NCI-H82 treated with DMSO at 0.1 percent for 48 hours (cell line): ENCODE data around the gene TNS1.
A peak's percentile ranks its signal among the peaks of the same experiment; 100 is the strongest.

Experiments
- DNase-seq: peaks from one replicate; lab custom pipeline; 2025; ENCODE audit not compliant: unreplicated experiment; lab: John Stamatoyannopoulos, UW

TNS1 gene

DNA sequence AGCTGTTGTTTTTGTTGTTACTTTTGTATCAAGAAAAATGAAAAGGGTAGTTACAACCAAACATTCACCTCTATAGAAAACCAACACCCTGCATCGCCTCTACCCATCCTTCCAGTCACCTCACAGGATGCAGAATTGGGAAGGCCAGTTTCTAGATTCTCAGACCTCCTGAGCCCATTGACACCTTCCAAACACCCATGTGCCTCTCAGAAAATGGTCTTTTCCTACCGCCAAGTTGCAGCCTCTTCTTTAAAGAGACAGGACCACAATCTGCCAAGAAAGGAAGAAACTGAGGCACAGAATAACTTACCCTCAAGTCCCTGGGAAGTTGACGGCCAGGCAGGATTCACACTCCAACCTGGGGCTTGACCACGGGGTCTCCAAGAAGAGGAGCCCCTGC is 101.4 kb downstream of the TNS1 start:
- no peak for DNase-seq

GRCh38 chr2:217900780-217901360 is 101.9 kb downstream of the TNS1 start:
- DNase-seq = no peak

DNA sequence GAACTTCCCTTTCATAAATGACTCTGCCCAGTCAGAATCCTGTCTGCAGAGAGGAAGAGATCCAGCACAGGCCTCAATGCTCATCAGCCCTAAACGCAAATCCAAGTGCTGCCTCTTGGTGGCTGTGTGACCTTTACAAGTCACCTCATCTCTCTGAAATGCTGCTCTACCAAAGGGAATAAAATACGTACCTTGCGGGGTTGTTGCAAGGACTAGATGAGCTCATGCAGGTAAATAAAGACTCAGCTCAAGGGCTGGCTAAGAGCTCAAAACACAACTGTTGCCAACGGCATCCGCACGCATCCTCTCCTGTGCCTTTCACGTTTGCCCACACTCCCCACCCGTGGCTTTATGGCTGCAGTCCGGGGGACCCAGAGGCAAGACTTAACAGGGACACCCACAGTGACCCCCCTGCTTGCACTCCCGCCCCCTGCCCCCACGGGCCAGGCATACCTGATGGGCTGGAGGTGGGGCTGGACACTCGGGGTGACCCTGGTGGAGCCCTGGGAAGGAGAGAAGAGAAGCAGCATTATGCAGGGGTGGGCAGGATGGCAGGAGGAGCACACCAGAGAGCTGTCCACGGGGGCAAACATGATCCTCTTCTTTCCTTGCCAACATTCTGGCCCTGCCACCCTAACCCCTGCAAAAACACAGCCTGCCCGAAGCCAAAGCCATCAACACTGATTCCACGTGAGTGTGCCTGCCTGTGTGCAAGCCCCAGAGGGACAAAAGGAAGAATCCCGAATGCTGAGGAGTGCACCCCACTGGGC is 102.6 kb downstream of the TNS1 start:
- no peak for DNase-seq

- no peak for DNase-seq
These were observed 103.4 kb downstream of the TNS1 start for GRCh38 chr2:217899231-217900009.

GRCh38 chr2:217897816-217898806 is 104.7 kb downstream of the TNS1 start:
- DNase-seq = no peak

DNA sequence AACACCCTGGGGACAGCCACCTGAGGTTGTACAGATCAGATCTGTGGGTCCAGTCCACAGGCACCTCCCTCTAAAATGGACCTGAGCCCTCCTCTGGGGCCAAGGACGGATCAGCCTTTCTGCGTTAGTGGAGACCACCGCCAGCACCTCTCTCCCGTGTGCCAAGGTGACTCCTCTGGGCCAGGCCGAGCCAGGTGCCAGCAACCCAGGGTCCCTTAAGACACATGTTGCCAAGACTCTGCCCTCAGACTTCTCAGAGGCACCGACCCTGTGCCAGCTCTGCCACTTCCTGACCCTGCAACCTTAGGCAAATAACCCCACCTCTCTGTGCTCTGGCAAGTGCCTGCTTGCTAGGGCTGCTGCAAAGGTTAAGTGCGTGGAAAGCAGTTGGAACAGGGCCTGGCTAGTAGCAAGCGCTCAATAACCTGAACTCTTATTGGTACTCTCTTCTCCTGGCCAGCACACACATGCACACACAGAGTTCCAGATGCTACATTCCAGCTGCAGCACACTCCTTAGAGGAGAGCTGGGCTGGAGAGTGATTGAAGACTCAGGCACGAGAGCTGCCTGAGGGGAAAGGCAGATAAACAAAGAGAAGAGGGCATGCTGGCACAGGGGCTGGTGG is 105.6 kb downstream of the TNS1 start:
- DNase-seq = no peak

DNA sequence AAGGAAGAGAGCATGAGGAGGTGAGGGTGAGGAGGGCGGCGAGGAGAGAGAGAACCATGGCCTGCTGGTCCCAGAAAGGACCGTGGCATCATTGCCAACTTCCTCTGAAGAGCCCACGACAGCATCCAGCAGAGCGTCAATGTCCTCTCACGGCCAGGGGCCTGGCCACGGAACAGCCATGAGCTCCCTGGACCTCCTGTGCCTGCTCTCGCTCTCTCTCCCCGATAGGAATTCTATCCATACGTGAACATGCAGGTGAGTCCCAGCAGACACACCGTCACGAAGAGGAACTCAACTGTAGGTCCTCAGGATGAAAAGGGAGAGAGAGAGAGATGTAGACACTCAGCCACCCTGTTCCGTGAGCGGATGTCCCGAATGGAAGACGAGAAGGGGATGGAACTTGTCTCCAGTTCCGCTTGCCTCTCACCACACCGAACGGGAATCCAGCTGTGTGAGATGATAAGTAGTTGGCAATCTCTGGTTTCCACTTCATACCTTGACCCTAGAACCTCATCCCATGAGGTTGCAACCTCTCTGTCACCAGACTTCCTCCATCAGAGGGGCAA is 107.6 kb downstream of the TNS1 start:
- DNase-seq = no peak

DNA sequence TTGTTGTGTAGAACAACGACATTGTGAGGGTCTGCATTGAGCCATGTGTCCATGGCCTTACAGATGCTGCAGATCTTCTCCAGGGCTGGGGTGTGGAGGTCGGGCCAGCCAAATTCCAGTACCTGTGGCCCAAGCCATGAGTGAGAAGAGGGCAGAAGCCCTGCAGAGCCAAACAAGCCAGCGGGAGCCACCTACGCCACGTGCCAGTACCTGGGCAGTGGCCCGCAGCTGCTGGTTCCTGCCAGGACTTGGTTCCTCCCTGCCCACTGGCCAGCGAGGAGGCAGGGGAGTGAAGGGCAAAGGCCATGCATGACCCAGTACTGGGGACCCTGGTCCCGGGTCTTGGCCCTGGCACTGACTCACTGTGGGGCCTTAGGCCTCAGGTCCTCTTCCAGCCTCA is 109.4 kb downstream of the TNS1 start:
- DNase-seq = no peak

- no peak for DNase-seq
These were observed 110.2 kb downstream of the TNS1 start for GRCh38 chr2:217892560-217892959.

DNA sequence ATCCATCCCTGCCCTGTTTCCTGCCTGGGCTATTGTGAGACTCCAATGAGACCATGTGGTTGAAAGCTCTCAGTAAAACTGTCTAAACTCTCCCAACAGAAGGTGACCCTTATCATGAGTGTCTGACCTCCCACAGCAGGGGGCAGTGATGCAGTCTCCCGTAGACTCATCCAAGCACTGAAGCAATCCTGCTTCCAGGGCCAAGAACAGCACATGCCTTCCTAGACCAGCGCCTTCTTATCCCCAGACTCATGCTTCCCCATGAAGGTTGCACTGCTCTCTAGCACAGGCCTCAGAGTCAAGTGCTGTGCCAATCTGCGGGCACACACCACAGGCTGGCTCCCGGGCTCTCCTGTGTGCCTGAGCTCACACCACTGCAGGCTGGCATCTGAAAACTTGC is 112.3 kb downstream of the TNS1 start:
- DNase-seq = no peak

DNA sequence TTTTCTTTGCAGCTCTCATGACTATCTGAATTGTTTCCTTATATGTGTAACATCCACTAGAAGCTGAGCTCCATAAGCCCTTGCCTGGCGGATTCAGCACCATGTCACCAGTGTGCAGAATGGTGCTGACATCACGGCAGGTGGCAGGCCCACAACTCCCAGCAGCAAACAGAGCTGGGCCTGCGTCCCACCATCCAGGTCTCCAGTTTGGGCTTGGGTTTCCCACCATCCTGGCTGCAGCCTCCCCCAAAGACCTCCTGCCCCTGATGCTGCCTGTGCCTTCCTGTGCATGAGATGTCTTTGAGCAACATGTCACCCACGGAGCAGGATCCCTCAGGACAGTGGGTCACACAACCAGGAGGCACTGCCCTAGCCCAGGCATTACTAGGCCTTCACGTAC is 113.1 kb downstream of the TNS1 start:
- DNase-seq = no peak

GRCh38 chr2:217887841-217888701 is 114.7 kb downstream of the TNS1 start:
- DNase-seq = no peak

DNA sequence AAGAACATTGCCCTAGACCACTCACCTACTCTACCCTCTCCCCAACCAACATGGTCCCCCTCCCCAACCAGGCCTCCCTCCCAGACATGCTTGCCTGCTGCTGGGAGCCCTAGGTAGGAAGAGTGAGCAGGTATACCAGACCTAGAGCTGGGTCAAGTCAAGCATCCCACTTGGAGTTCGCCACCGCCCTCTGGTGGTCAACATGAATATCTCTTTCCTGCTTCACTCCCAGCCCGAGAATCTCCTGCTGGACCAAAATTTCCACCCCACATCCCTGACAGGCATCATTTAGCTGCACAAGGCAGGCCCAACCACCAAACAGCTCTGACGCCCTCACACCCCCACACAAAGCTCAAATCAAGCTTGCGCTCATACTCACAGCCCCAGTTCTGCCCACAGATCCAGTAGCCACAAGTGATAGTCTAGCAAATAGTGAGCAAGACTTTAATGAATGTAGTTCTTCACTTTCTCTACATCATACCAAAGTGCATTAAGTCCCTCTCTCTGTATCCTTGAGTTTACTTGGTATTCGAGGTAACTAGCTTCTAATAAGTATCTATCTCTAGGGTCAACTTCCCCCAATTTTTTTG is 116.0 kb downstream of the TNS1 start:
- DNase-seq = peak; percentile 19

GRCh38 chr2:217886091-217886490 is 116.7 kb downstream of the TNS1 start:
- DNase-seq = no peak

GRCh38 chr2:217884985-217885384 is 117.8 kb downstream of the TNS1 start:
- DNase-seq = no peak

DNA sequence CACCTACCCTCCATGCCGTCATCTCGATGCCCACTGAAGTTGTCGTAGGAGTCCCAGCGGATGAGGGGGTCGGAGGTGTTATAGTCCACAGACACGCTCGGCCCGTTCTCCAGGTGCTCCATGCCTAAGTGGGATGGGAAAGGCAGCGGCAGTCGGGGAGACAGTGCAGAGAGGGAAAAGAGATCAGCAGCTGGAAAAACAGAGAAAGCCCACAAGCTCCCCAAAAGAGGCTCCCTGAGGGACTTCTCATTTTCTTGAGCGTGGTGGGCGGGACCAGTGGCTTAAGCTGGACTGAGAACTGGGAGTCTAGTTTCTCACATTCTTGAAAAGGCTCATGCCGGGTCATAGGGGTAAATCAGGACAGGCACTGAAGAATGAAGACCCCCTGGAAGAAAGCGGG is 121.9 kb downstream of the TNS1 start:
- no peak for DNase-seq

GRCh38 chr2:217880287-217880889 is 122.4 kb downstream of the TNS1 start:
- DNase-seq = no peak

DNA sequence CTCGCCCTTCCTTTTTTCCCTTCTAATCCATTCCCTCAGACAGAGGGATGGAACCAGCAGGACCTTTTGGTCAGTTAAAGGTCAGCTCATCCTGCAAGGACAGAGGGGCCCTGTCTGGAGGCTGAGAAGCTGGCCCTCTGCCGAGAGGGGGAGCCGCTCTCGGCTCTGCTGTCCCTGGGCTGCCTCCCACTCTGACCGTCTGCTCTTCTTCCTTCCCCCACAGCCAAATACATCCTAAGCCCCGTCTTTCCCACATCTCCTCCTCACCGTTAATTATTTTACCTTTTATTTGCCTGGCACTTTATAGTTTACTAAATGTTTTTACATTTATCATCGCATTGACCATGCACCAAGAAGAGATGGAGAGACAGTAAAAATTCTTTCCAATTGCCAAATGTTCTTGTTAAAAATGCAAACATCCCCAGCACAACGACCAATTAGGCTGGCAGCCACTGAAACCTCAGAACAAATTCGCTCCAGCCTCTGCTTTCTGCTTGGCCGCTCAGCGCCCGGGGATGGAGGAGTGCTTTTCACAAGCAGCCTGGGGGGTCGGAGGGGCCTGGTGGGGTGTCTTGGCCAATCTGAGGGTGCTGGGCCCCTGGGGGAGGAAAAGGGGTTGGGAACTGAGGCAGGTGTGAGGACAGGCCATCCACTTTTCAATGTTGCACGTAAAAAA is 123.7 kb downstream of the TNS1 start:
- no peak for DNase-seq
